Measurements from ENCODE around the gene AR. TPM values are rescaled to one million over a fixed set of nuclear protein-coding genes. Genes with fewer than 3 reads are reported as not detected.

The AR gene
- total and polyA plus RNA-seq, 2 of the 4 experiments (the other 2 are of a cell fraction), result 1.5 to 4.7 TPM

DNA sequence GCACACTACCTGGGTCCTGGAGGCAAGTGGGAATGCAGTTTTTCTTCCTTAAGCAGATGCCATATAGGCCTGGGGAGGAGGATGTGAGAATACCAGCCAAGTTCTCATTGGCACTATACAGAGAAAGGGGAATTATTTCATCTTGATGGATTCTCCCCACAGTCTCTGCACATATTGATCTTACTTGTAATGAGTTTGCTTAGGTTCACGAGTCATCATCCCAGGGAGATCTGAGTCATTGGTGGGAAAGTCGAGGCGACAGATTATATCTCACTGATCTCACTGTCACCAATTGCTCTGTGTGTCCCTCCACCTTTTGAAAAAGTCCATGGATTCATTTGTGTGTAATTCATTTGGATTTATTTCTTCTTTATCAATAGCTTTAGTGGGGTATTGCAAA is 156.8 kb downstream of the AR start:
- no peak overlapping the region for H2BK5ac ChIP-seq (ENCODE audit: low read depth, low read length, poor library complexity, severe bottlenecking)
- H3K27ac ChIP-seq (ENCODE audit: insufficient read depth, low read length), result no peak overlapping the region
- H3K9me1 ChIP-seq (ENCODE audit: insufficient read depth, low read length), result no peaks in the 10 kb centered on the region
- no peak overlapping the region for H3K18ac ChIP-seq (ENCODE audit: low read depth, low read length)
- no peak overlapping the region for H2AK9ac ChIP-seq (replicated peaks; ENCODE audit: low read depth, low read length, poor library complexity)
- DNase-seq (no peak), ATAC-seq (ENCODE audit: low read depth) (no peak)
- no peak overlapping the region for H3K9ac ChIP-seq (ENCODE audit: low read depth, low read length)
- H4K8ac ChIP-seq (ENCODE audit: low read depth in 2 of 2, low read length in 2 of 2), result no peak overlapping the region
- H2BK15ac ChIP-seq (ENCODE audit: low read depth, low read length), result no peak overlapping the region
- H3K23ac ChIP-seq (ENCODE audit: low read depth, low read length), result no peak overlapping the region
- no peak overlapping the region for H2AFZ ChIP-seq (replicated peaks; ENCODE audit: low read length, poor library complexity)
- in situ Hi-C loops (cut with MboI; ENCODE audit: low sequenced_read_pairs), result no loop called here
- H3K14ac ChIP-seq (replicated peaks; ENCODE audit: low read depth, low read length), result no peak overlapping the region
- dilution Hi-C loops (cut with HindIII; ENCODE audit: low sequenced_read_pairs, unreplicated experiment), result no loop called here
- H3K9me3 ChIP-seq (ENCODE audit: control insufficient read depth, insufficient read depth, low read length), result no peaks in the 10 kb centered on the region
- no peak overlapping the region for H2AK5ac ChIP-seq (ENCODE audit: low read depth, low read length)
- H3K4me3 ChIP-seq (ENCODE audit: insufficient read depth, low read depth, low read length), result no peak overlapping the region
- intact Hi-C loops (cut with micrococcal nuclease), result no loop called here
- TF ChIP-seq MAFK (IDR thresholded peaks at IDR 0.05; ENCODE audit: low read depth, low read length) (no peak), NFE2L2 (IDR thresholded peaks at IDR 0.05; ENCODE audit: low read depth, low read length) (no peak), SMC3 (IDR thresholded peaks at IDR 0.05; ENCODE audit: low read depth, low read length) (no peak), CEBPB (IDR thresholded peaks at IDR 0.05; ENCODE audit: low read depth, low read length) (no peak), CHD1 (IDR thresholded peaks at IDR 0.05; ENCODE audit: low read depth, low read length) (no peak), BHLHE40 (IDR thresholded peaks at IDR 0.05; ENCODE audit: low read depth, low read length) (no peak), MXI1 (IDR thresholded peaks at IDR 0.05; ENCODE audit: borderline replicate concordance, low read depth, low read length) (no peak), RCOR1 (IDR thresholded peaks at IDR 0.05; ENCODE audit: insufficient replicate concordance, low read length) (no peak), RAD21 (IDR thresholded peaks at IDR 0.05; ENCODE audit: low read length) (no peak), POLR2A (IDR thresholded peaks at IDR 0.05; ENCODE audit: low read depth, low read length) (no peak), FOS (IDR thresholded peaks at IDR 0.05; ENCODE audit: low read depth, low read length) (no peak), MAZ (IDR thresholded peaks at IDR 0.05; ENCODE audit: borderline replicate concordance, low read depth, low read length) (no peak), RFX5 (IDR thresholded peaks at IDR 0.05; ENCODE audit: low read depth, low read length) (no peak)
- TF ChIP-seq, protein P1, sequence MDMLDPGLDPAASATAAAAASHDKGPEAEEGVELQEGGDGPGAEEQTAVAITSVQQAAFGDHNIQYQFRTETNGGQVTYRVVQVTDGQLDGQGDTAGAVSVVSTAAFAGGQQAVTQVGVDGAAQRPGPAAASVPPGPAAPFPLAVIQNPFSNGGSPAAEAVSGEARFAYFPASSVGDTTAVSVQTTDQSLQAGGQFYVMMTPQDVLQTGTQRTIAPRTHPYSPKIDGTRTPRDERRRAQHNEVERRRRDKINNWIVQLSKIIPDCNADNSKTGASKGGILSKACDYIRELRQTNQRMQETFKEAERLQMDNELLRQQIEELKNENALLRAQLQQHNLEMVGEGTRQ (IDR thresholded peaks at IDR 0.05; ENCODE audit: low read depth, low read length), result no peak
- TF ChIP-seq, protein P2, sequence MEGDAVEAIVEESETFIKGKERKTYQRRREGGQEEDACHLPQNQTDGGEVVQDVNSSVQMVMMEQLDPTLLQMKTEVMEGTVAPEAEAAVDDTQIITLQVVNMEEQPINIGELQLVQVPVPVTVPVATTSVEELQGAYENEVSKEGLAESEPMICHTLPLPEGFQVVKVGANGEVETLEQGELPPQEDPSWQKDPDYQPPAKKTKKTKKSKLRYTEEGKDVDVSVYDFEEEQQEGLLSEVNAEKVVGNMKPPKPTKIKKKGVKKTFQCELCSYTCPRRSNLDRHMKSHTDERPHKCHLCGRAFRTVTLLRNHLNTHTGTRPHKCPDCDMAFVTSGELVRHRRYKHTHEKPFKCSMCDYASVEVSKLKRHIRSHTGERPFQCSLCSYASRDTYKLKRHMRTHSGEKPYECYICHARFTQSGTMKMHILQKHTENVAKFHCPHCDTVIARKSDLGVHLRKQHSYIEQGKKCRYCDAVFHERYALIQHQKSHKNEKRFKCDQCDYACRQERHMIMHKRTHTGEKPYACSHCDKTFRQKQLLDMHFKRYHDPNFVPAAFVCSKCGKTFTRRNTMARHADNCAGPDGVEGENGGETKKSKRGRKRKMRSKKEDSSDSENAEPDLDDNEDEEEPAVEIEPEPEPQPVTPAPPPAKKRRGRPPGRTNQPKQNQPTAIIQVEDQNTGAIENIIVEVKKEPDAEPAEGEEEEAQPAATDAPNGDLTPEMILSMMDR (conservative IDR thresholded peaks at IDR 0.05; ENCODE audit: low read depth, low read length), result no peak
- TF ChIP-seq, protein P3, sequence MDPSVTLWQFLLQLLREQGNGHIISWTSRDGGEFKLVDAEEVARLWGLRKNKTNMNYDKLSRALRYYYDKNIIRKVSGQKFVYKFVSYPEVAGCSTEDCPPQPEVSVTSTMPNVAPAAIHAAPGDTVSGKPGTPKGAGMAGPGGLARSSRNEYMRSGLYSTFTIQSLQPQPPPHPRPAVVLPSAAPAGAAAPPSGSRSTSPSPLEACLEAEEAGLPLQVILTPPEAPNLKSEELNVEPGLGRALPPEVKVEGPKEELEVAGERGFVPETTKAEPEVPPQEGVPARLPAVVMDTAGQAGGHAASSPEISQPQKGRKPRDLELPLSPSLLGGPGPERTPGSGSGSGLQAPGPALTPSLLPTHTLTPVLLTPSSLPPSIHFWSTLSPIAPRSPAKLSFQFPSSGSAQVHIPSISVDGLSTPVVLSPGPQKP (IDR thresholded peaks at IDR 0.05; ENCODE audit: borderline replicate concordance, low read depth, low read length), result no peak
- H3K4ac ChIP-seq (ENCODE audit: low read depth, low read length), result no peak overlapping the region
- no peaks in the 10 kb centered on the region for H3K27me3 ChIP-seq (ENCODE audit: control insufficient read depth, insufficient read depth, low read length)
- no TSS peak for BruUV-seq (replicated peaks)
- CTCF ChIA-PET, result no interaction called here
- no CpG with 5 or more reads among the region's 3 CpGs for whole genome bisulfite sequencing, 2 experiments (ENCODE audit: extremely low coverage in 2 of 2, insufficient read length in 1 of 2)
- no peak overlapping the region for H2BK20ac ChIP-seq (ENCODE audit: low read depth, low read length)
- no peak overlapping the region for H2BK120ac ChIP-seq (ENCODE audit: low read depth, low read length)
- no peaks in the 10 kb centered on the region for H3K79me1 ChIP-seq (ENCODE audit: low read depth in 1 of 2, low read length in 2 of 2)
- POLR2A ChIA-PET (ENCODE audit: unreplicated experiment), result no interaction called here
- H4K5ac ChIP-seq (ENCODE audit: low read depth, low read length), result no peak overlapping the region
- no peak overlapping the region for H3K4me2 ChIP-seq (ENCODE audit: low read depth, low read length)
- H3K4me1 ChIP-seq (ENCODE audit: control insufficient read depth, insufficient read depth, low read length), result no peaks in the 10 kb centered on the region
- no peaks in the 10 kb centered on the region for H3K36me3 ChIP-seq (ENCODE audit: control insufficient read depth, insufficient read depth, low read length)
- H3K56ac ChIP-seq (ENCODE audit: extremely low read depth, insufficient read depth, low read length), result no peak overlapping the region
- H4K20me1 ChIP-seq (ENCODE audit: insufficient read depth, low read length), result no peaks in the 10 kb centered on the region
- H4K91ac ChIP-seq (ENCODE audit: insufficient read depth, low read depth, low read length), result no peak overlapping the region

Measured in IMR-90 (cell line).